ENCODE results near the gene SERTAD3. TPM values are rescaled to one million over a fixed set of nuclear protein-coding genes. Genes with fewer than 3 reads are reported as not detected.
A peak's percentile ranks its signal among the peaks of the same experiment; 100 is the strongest.

SERTAD3 gene
- total RNA-seq, 4 donors from 2014 or later, result 15.6 to 25.2 (median 20.4) TPM

DNA sequence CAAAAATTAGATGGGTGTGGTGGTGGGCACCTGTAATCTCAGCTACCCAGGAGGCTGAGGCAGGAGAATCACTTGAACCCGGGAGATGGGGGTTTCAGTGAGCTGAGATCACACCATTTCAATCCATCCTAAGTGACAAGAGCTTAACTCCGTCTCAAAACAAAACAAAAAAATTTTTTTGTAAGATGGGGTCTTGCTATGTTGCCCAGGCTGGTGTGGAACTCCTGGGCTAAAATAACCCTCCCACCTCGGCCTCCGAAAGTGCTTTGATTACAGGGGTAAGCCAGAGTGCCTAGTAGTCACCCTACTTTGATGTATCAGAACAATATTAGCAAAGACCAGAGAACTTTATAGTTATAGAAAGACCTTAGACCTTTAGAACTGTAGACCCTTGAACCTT lies 30.6 kb upstream of the SERTAD3 start:
- no peak for DNase-seq
- no peaks in the 10 kb centered on the region for H3K4me1 ChIP-seq
- H3K36me3 ChIP-seq, result no peaks in the 10 kb centered on the region
- H3K4me3 ChIP-seq (replicated peaks in 1 of 3), result no peak overlapping the region
- no peak overlapping the region for H3K27ac ChIP-seq
- intact Hi-C loops (cut with DNase I), result no loop called here
- TF ChIP-seq POLR2A (IDR thresholded peaks at IDR 0.05), result no peak
- TF ChIP-seq, protein P1, sequence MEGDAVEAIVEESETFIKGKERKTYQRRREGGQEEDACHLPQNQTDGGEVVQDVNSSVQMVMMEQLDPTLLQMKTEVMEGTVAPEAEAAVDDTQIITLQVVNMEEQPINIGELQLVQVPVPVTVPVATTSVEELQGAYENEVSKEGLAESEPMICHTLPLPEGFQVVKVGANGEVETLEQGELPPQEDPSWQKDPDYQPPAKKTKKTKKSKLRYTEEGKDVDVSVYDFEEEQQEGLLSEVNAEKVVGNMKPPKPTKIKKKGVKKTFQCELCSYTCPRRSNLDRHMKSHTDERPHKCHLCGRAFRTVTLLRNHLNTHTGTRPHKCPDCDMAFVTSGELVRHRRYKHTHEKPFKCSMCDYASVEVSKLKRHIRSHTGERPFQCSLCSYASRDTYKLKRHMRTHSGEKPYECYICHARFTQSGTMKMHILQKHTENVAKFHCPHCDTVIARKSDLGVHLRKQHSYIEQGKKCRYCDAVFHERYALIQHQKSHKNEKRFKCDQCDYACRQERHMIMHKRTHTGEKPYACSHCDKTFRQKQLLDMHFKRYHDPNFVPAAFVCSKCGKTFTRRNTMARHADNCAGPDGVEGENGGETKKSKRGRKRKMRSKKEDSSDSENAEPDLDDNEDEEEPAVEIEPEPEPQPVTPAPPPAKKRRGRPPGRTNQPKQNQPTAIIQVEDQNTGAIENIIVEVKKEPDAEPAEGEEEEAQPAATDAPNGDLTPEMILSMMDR (IDR thresholded peaks at IDR 0.05), result no peak
- WGBS, 2 donors, result 91 to 93% methylated on average over 4 of the region's 4 CpGs
- no peaks in the 10 kb centered on the region for H3K9me3 ChIP-seq
- H3K27me3 ChIP-seq, result no peaks in the 10 kb centered on the region

DNA sequence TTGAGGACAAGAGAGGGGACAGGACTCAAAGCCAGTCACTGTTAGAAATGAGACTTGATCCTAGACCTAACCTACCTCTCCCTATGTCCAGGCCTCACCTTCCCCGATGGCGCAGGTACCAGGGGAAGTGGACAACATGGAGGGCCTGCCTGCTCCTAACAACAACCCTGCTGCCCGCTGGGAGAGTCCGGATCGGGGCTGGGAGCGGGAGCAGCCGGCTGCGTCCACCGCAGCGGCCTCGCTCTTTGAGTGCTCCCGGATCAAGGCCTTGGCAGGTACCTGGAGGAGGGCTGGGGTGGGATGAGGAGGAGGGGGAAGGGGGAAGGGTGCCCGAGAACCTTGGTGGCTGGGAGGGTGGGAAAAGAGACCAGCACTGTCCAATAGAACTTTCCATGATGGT lies 28.4 kb upstream of the SERTAD3 start:
- Histone ChIP-seq H3K4me1 (peaks cover under 1 to 1% of the 10 kb centered on the region in 2 donors), H3K4me3 (replicated peaks in 1 of 3) (no peak overlapping the region), H3K27ac (no peak overlapping the region), H3K36me3 (no peaks in the 10 kb centered on the region), H3K9me3 (no peaks in the 10 kb centered on the region), H3K27me3 (no peaks in the 10 kb centered on the region)
- WGBS, 2 donors, result 71 to 79% methylated on average over 13 of the region's 13 CpGs
- no peak for DNase-seq
- intact Hi-C loops (cut with DNase I), result no loop called here
- TF ChIP-seq, protein P1 (IDR thresholded peaks at IDR 0.05), result no peak

DNA sequence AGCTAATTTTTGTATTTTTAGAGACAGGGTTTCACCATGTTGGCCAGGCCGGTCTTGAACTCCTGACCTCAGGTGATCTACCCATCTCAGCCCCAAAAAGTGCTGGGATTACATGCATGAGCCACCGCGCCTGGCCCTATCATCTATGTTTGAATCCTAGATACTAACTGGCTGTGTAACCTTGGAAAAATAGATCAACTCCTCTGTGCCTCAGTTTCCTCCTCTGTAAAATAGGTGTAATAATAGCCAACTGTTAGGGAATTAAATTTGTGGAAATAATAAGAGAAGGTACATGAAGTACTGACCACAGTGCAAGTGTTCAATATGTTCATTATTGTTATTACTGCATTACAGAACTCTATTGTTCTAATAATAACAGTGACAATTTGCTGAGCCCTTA lies 27.0 kb upstream of the SERTAD3 start:
- Histone ChIP-seq H3K4me3 (replicated peaks in 1 of 3) (no peak overlapping the region), H3K27ac (no peak overlapping the region), H3K36me3 (no peaks in the 10 kb centered on the region), H3K9me3 (no peaks in the 10 kb centered on the region), H3K27me3 (no peaks in the 10 kb centered on the region), H3K4me1 (peaks cover 9 to 13% of the 10 kb centered on the region in 2 donors)
- TF ChIP-seq, protein P1 (IDR thresholded peaks at IDR 0.05), result no peak
- TF ChIP-seq POLR2A (IDR thresholded peaks at IDR 0.05), result no peak
- DNase-seq, result no peak
- 95 to 98% methylated on average over 3 of the region's 3 CpGs for WGBS, 2 donors
- intact Hi-C loops (cut with DNase I), result no loop called here

DNA sequence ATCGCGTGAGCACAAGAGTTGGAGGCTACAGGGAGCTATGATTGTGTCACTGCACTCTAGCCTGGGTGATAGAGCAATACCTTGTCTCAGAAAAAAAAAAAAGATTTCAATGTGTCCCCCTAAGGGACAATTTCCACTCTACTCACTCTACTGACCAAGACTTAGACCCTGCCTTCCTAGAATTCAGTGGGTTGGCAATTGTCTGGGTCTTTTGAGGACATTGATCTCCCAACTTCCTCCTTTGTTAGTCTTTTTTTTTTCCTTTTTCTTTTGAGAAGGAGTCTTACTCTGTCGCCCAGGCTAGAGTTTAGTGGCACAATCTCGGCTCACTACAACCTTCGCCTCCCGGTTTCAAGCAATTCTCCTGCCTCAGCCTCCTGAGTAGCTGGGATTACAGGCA lies 24.9 kb upstream of the SERTAD3 start:
- H3K36me3 ChIP-seq, result no peaks in the 10 kb centered on the region
- intact Hi-C loops (cut with DNase I), result loop anchor here (10.0 kb wide), 2 partner anchors 56 to 126 kb away; no protein-coding TSS in a partner anchor

DNA sequence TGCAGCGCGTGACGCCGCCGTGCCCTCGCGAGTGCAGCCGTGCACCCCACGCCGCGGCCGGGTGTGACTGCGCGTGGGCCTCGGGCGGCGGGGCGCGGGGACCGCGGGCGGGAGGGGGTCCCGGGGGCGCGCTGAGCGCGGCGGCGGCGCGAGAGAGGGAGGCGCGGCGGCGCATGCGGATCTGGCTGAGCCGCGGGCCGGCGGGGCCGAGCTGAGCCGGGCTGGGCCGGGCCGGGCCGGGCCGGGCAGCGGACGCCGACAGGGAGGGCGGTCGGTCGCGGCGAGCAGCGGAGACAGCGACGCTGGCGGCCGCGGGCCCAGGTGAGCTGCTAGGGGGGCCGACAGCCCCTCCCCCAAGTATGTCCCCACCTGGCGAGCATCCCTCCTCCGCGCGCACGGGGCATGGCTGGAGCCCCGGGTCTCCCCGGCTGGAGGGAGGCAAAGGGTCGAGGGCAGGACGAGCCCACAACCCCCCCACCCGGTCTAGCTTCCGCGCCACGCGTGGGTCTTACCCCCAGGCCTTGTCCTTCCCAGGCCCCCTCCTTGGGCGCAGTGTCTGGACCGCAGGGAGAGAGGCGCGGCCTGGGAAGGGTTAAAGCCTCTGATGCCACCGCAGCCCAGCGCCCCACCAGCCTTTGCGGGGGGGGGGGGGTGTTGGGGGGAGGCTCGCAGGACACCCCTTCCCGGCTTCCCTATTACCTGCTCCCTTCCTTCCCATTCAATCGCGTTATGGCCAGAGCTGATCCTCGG lies 23.0 kb upstream of the SERTAD3 start, which contains the start of gene SPTBN4:
Gene SPTBN4, plus strand, starts transcription at position 17 of the 750 bp plus-strand sequence. CDS start 5,621 bp downstream, outside the sequence.
- peak within 1 kb of the TSS in 1 of 3 donors; percentile 94 for H3K27ac ChIP-seq
- peaks cover 18 to 31% of the 10 kb centered on the region in 2 donors for H3K4me1 ChIP-seq
- H3K36me3 ChIP-seq, result no peaks in the 10 kb centered on the region
- TF ChIP-seq POLR2A (IDR thresholded peaks at IDR 0.05), result no peak
- TF ChIP-seq, protein P1 (IDR thresholded peaks at IDR 0.05), result no peak
- H3K4me3 ChIP-seq (replicated peaks in 1 of 3), result peak within 1 kb of the TSS in 1 of 3 donors; percentile 30
- 24 to 64% methylated on average over 4 to 9 of the region's 87 CpGs for WGBS, 2 donors
- H3K9me3 ChIP-seq, result no peaks in the 10 kb centered on the region
- DNase-seq, result no peak
- intact Hi-C loops (cut with DNase I), result loop anchor here (10.0 kb wide), 2 partner anchors 58 to 128 kb away; no protein-coding TSS in a partner anchor
- no peaks in the 10 kb centered on the region for H3K27me3 ChIP-seq

More for the DNA sequence above, 24.9 kb upstream of the SERTAD3 start:
- H3K27me3 ChIP-seq, result no peaks in the 10 kb centered on the region
- no peaks in the 10 kb centered on the region for H3K9me3 ChIP-seq
- no peak overlapping the region for H3K4me3 ChIP-seq (replicated peaks in 1 of 3)
- TF ChIP-seq, protein P1 (IDR thresholded peaks at IDR 0.05), result no peak
- no peak for TF ChIP-seq POLR2A (IDR thresholded peaks at IDR 0.05)
- peaks cover 18 to 25% of the 10 kb centered on the region in 2 donors for H3K4me1 ChIP-seq
- H3K27ac ChIP-seq, result no peak overlapping the region
- DNase-seq, result no peak
- WGBS, 2 donors, result 94 to 96% methylated on average over 6 of the region's 6 CpGs
